A204.1 (cell line): ENCODE data around the gene PTPRM.

ENCODE experiments used
- FAIRE-seq: peaks from 2 replicates; lab custom pipeline; 2012; peaks lifted over from hg19 to GRCh38; lab: Jason Lieb, UNC

PTPRM gene

GRCh38 chr18:7567474-7568425 lies 634 bp downstream of the PTPRM start:
- no peak for FAIRE-seq

GRCh38 chr18:7568426-7568825 lies 1.3 kb downstream of the PTPRM start:
- FAIRE-seq = no peak

GRCh38 chr18:7571626-7572025 lies 4.5 kb downstream of the PTPRM start:
- no peak for FAIRE-seq

- FAIRE-seq = no peak
Observed at GRCh38 chr18:7572822-7573221, 5.7 kb downstream of the PTPRM start.

GRCh38 chr18:7575465-7576028 lies 8.4 kb downstream of the PTPRM start:
- FAIRE-seq = no peak

- FAIRE-seq = no peak
Observed at GRCh38 chr18:7576077-7576476, 9.0 kb downstream of the PTPRM start.

- no peak for FAIRE-seq
Observed at GRCh38 chr18:7576685-7577084, 9.6 kb downstream of the PTPRM start.

GRCh38 chr18:7577706-7578105 lies 10.6 kb downstream of the PTPRM start:
- FAIRE-seq = no peak

- FAIRE-seq = no peak
Observed at GRCh38 chr18:7579176-7579917, 12.2 kb downstream of the PTPRM start.

- FAIRE-seq = no peak
Observed at GRCh38 chr18:7579918-7580542, 12.9 kb downstream of the PTPRM start.

- FAIRE-seq = no peak
Observed at GRCh38 chr18:7584646-7585275, 17.6 kb downstream of the PTPRM start.

GRCh38 chr18:7585276-7585670 lies 18.2 kb downstream of the PTPRM start:
- no peak for FAIRE-seq

GRCh38 chr18:7586379-7586778 lies 19.3 kb downstream of the PTPRM start:
- FAIRE-seq = no peak

- no peak for FAIRE-seq
Observed at GRCh38 chr18:7590826-7591560, 23.9 kb downstream of the PTPRM start.

- no peak for FAIRE-seq
Observed at GRCh38 chr18:7592305-7593071, 25.4 kb downstream of the PTPRM start.

GRCh38 chr18:7593218-7593819 lies 26.2 kb downstream of the PTPRM start:
- FAIRE-seq = no peak

GRCh38 chr18:7596147-7596546 lies 29.0 kb downstream of the PTPRM start:
- FAIRE-seq = no peak

GRCh38 chr18:7597500-7597899 lies 30.4 kb downstream of the PTPRM start:
- no peak for FAIRE-seq

- FAIRE-seq = no peak
Observed at GRCh38 chr18:7598167-7599047, 31.3 kb downstream of the PTPRM start.
